ENCODE data around the gene SLC39A11. TPM values are rescaled to one million over a fixed set of nuclear protein-coding genes. Genes with fewer than 3 reads are reported as not detected.
"Not testable (repeated sequence)": the region's sequence is repeated elsewhere in the genome, so short reads cannot be mapped to it uniquely, and the experiment has no call there.

Gene SLC39A11
- total RNA-seq, 1 experiment from 2014 or later: 20.9 TPM

GRCh38 chr17:72657467-72658317 lies 434.8 kb downstream of the SLC39A11 start:
- no peak for DNase-seq (ENCODE audit: low spot score)

- DNase-seq (ENCODE audit: low spot score): no peak
Observed at GRCh38 chr17:72656130-72656763, 436.2 kb downstream of the SLC39A11 start.

GRCh38 chr17:72654706-72655105 lies 437.8 kb downstream of the SLC39A11 start:
- DNase-seq (ENCODE audit: low spot score): no peak

DNA sequence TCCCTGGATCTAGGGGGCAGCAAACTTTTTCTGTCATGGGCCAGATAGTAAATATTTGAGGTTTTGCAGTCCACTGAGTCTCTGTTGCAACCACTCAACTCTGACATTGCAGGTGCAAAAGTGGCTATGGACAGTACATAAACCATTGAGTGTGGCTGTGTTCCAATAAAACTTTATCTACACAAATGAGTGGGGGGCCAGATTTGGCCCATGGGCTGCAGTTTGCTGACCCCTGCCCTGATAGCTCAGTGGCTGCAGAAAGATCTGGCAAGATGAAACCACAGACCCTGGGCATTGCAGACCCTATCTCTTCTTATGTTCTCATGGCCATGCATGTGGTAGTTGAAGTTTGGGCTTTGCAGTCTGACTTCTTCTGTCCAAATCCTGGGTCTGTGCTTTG lies 440.5 kb downstream of the SLC39A11 start:
- no peak for DNase-seq (ENCODE audit: low spot score)

- DNase-seq (ENCODE audit: low spot score): no peak
Observed at GRCh38 chr17:72648702-72649101, 443.8 kb downstream of the SLC39A11 start.

DNA sequence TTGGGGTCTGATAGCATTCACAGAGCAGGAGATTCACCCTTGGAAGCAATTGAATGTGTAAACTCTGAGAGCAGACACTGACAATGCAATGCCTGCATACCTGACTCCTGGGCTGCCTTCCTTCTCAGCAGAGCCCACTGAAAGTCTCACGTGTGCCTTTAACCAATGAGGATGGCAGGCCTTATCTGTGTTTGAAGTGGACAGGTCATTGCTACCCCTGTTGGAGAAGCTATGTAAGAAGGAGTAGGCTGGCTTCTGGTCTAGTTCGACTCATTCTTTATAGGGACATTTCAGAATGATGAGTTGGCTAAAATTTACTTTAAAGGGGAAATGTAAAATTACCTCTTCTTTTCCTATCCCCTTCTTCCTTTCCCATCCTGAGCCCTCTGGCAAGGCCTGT lies 446.3 kb downstream of the SLC39A11 start:
- DNase-seq (ENCODE audit: low spot score): no peak

DNA sequence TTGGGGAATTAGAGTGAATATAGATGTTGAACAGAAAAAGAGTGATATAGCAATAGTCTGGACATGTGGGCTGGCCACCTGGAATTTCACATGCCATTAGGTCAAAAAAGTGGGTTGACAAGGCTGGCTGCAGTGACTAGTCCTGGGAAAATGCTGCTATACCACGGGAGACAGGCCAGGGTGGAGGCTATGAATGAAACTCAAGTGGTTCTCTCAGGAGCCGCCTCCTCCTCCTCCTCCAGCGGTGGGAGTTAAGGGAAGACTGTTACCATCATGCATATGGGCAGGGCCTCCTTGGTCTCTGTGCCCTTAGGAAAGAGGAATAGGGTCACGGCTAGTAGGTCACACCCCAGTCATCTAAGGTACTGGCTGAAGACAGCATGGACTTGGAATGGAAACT lies 448.0 kb downstream of the SLC39A11 start:
- DNase-seq (ENCODE audit: low spot score): no peak

DNA sequence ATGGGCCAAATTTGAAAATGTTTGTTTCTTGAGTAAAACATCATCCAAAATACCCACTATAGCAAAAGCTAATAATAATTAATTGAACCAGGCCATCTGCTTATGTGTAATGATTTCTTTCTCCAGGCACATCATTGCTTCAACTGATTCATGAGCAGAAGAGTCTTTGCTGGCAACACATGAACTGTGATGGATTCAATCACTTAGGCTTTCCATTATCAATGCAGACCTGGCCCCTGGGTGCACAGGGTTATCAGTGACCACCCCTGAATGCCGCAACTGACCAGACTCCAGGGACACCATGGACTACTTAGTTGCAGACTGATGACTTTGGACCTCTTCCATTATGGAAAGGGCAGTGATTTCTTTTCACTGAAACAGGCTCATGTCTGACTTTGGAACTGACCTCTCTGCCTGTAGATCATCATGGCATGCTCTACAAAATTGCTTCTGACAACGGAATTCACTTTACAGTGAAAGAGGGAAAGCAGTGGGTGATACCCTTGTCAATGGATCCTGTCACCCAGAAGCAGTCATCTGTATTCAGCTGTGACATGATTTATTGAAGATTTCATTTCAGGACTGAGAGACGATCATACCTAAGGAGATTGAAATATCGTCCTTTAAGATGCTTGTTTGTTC lies 448.8 kb downstream of the SLC39A11 start:
- no peak for DNase-seq (ENCODE audit: low spot score)

DNA sequence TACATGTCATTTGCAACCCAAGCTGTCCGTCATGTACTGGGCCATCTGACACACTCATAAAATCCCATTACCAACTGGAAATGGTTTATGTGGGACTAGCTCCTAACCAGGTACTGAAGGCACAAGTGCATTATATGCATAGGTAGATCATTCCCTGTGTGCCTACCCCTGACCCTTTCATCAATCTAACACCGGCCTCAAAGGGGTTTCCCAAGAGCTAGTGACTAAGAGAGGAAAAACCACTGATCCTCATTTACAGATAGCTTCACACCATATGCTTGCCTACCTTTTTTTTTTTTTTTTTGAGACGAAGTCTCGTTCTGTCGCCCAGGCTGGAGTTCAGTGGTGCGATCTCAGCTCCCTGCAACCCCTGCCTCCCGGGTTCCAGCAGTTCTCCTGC lies 449.8 kb downstream of the SLC39A11 start:
- DNase-seq (ENCODE audit: low spot score): no peak

- DNase-seq (ENCODE audit: low spot score): no peak
Observed at GRCh38 chr17:72640415-72641165, 451.9 kb downstream of the SLC39A11 start.

- no peak for DNase-seq (ENCODE audit: low spot score)
Observed at GRCh38 chr17:72639711-72640110, 452.8 kb downstream of the SLC39A11 start.

GRCh38 chr17:72638932-72639331 lies 453.6 kb downstream of the SLC39A11 start:
- DNase-seq (ENCODE audit: low spot score): not testable (repeated sequence)

DNA sequence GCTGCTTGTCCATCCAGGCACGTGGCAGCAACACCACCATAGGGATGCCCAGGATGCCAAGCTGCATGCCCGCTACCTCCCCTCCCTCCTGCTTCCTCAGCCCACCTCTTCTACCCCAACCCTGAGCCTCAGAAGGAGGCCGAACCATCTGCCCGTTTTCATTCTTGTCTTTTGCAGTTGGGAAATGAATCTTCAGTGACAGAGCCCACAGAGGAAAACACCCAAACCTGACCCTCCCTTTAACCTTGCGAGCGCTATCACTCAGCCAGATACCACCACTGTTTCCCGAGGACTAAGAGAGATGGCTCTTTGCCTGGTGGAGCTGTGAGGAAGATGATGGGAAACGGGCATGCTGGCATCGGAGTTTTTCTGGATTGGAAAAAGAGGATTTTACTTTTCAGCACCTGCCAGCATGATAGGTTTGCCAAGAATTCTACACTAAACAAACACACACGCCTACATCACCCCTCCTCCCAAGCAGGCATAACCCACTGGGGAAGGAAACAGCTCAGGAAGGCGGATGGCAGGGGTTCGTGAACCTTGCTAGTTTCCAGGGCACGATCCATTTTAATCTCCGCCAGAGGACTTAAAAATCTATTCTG lies 457.4 kb downstream of the SLC39A11 start:
- no peak for DNase-seq (ENCODE audit: low spot score)

DNA sequence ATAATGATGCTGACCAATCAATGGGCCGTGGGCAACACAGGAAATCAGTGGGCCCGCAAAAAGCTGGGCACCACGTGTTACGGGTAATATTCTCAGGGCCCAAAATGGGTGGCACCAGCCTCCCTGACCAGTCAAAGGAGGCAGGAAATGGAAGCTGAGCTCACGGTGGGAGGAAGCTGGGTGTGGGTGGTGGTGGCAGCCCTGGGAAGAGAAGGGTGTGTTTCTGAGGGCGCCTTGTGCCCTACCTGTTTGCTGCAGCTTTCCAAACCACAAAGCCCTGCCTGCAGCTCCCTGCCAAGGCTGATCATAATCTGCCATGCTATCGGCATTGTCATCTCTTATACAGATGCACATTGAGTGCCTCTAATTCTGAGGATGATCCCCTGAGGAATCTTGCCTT lies 457.9 kb downstream of the SLC39A11 start:
- DNase-seq (ENCODE audit: low spot score): no peak

GRCh38 chr17:72631949-72632684 lies 460.4 kb downstream of the SLC39A11 start:
- DNase-seq (ENCODE audit: low spot score): no peak

DNA sequence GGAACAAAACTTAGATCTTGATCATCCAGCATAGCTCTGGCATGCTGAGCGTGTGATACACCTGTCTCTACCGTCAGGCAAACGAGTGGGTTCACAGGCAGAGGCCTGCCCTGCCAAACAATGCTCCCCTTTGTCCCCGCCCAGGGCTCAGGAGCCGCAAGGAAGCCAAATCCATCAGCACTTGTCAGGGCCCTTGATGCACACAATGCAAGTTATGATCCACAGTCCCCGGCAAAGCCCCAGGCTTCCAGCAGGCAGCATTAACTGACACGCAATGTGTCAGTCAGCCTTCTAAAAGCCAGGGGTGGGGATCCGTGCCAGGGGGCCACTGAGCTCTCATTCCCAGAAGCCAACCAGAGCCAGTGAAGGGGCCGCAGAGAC lies 460.9 kb downstream of the SLC39A11 start:
- no peak for DNase-seq (ENCODE audit: low spot score)

- no peak for DNase-seq (ENCODE audit: low spot score)
Observed at GRCh38 chr17:72624652-72625051, 467.8 kb downstream of the SLC39A11 start.

DNA sequence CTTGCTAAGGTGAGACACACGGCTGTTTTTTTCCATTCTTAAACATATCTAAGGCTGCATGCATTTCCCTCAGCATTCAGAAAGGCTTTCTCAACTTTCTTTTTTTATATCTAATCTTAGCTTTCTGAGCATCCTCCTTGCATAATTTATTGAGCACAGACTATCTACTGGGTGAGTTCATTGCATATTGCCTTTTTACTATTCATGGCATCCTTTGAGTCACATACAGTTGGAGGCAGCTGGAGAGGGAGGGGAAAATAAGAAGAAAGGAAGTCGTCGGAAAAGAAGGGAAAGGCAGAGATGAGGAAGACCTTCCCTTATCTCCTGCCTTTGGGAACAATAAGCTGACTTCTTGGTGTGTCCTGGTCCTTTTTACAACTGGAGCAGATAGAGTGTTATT lies 468.3 kb downstream of the SLC39A11 start:
- DNase-seq (ENCODE audit: low spot score): no peak

GRCh38 chr17:72622661-72623433 lies 469.6 kb downstream of the SLC39A11 start:
- no peak for DNase-seq (ENCODE audit: low spot score)

DNA sequence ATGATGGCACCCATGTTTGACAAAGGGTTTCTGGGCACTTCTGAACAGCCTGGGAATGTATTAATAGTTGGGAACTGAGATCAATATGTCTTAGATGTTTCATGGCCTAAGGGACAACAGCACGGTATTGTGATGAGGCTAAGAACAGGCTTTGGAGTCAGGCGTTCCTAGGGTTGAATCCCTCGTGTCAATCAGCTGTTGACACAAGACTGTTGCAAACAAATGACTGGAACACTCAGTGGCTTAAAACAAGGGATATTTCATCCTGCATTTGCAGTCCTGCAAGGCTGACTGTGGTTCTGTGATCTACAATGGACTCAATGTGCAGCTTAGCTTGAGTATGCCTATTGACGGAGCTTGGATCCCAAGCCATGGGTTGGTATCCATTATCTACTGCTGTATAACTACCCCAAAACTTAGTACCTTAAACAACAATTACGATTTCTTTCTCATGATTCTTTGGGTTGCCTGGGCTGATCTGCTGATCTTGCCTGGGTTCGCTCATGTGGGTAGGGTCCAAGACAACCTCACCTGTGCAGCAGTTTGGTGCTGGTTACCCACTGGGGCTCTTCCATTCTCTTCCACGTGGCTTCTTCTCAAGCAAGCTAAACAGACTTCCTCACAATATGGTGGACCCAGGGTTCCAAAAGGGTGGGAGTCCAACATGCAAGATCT lies 472.4 kb downstream of the SLC39A11 start:
- no peak for DNase-seq (ENCODE audit: low spot score)
